GM21619 (cell line): Measurements from ENCODE around the gene NOM1.
A peak's percentile ranks its signal among the peaks of the same experiment; 100 is the strongest.

ENCODE experiments used
- ATAC-seq: cut with Tn5 transposase; IDR thresholded peaks from one replicate; pipeline ENCODE4 v1.9.1; 2021; ENCODE audit not compliant: unreplicated experiment

The NOM1 gene

DNA sequence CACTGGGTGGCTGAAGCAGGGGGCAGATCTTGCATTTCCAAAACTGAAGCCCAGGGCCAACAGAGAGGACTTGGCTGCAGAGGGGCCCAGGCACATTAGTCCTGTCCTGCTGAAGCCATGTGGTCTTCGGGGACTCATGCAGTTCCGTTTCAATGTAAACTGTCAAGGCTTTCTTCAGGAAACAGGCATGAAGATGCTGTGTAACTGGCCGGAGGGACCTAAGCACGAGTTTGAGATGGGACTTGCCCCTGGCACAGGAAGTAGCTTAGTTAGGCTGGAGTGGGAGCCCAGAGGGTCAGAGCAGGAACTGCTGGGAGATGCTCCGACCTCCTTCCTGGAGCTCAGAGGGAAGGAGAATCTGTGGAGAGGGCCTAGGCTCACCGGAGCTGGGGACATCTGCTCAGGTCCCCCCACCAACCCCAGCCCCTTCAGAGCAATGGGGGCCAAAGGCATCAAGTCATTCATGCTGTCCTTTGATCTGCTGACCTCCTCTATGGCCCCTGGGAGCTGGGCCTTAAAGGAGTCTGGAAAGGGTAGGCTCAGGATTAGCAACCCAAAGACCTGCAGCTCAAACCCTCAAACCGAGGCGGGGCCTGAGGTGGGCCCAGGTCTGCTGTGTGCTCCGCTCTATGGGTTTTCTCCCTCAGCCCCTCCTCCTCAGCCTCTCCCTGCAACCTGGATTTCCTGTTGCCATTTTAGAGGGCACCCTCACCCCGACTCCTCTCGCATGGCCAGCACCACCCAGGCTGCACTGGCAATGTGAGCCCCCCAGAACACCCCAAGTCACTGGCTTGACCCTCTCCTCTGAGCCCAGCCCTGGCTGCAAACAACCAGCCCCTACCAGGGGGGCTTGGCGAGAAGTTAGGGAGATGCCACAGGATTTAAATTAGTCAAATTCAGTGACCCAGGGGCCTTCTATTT, 65.4 kb downstream of the NOM1 start:
- ATAC-seq = no peak

DNA sequence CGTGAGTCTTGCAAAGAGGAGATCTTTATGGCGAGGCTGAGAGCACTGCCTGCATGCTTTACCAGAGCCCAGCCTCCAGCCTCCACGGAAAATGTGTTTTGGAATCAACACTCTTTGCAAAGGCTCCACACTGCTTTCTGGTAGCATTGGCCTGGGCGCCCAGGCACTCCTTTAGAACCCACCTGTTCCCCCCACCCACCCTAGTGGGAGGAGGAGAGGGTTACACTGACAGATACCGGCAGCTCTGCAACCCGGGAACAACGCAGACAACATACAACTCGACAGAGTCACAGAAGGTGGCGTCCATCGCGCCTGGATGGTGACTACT, 66.5 kb downstream of the NOM1 start:
- peak; percentile 5 for ATAC-seq

DNA sequence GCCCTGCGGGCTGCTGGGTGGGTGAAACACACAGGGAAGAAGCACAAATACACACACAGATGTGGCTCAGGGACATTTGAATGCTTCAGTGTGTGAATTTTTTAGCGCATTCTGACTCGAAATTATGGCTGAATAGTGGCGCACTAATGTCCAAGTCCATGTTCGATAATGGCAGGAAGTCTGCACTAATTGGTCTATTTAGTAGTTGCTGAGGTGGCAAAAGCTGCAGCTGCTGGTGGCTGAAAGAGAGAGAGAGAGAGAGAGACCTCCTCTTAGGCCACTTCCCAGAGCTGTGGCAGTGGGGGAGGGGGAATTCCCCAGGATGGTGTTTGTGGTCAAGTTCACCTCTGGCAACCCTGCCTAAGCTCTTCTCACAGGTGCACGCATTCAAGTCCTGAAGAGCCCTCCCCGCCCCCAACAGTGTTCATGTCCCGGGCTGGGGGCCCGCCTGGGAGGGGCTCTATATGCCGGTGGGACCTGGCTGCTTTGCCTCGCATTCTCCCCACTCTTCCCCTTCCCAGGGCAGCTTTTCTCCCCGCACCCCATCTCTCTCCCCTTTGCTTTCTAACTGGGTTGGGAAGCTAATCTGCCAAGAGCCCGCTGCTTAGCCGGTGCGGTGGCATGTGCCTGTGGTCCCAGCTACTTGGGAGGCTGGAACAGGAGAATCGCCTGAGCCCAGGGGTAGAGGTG, 67.0 kb downstream of the NOM1 start:
- peak; percentile 60 for ATAC-seq

DNA sequence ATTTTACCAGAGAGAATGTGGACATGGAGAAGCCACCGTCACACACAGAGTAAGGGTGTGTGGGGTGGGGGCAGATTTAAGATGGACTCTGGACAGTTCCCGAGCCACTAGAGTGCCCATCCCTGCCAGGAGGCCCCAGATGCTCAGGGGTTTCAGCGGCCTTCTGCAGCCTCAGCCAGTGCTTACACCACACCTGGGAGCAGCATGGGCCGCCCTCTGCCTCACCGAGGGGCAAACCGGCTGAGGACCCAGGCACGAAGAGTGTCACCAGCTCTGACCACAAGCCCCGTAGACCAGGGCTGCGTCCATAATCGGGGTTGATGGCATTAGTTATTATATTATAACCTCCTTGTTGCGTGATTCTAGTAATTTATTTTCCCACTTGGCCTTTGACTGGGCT, 67.6 kb downstream of the NOM1 start:
- no peak for ATAC-seq

DNA sequence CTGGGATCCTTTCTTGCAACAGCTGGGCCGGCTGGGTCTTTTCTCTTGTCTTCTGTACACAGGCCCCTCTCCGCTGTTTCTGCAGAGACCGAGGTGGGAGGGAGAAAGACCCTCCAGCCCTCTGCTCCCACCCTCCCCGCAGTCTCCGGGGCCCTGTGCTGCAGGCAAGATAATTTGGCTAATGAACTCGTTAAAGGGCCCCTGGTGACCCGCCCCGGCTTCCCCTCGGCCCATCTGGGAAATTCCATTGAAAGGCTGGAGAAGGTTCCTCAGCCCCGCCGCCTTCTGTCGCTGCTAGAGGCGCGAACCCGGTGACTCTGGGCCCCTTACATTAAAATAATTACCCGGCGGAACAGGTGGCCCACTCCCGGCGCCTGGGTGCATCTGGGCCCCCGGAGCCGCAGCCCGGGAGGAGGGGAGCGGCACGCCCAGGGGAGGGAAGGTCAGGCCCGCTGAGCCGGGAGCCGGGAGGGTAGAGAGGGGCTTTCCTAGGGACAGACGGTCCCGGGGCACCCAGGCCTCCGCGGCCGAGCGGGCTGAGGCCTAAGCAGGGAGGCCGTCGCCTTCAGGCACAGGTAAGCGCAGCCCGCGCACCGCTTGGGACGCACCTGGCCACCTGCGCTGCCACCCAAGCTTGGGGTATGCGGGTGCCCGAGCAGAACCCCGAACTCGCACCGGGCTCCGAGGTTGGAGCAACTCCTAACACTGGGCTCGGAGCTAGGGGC, 68.3 kb downstream of the NOM1 start:
- no peak for ATAC-seq

- ATAC-seq = no peak
These were observed 69.0 kb downstream of the NOM1 start for GRCh38 chr7:157018328-157018996.

DNA sequence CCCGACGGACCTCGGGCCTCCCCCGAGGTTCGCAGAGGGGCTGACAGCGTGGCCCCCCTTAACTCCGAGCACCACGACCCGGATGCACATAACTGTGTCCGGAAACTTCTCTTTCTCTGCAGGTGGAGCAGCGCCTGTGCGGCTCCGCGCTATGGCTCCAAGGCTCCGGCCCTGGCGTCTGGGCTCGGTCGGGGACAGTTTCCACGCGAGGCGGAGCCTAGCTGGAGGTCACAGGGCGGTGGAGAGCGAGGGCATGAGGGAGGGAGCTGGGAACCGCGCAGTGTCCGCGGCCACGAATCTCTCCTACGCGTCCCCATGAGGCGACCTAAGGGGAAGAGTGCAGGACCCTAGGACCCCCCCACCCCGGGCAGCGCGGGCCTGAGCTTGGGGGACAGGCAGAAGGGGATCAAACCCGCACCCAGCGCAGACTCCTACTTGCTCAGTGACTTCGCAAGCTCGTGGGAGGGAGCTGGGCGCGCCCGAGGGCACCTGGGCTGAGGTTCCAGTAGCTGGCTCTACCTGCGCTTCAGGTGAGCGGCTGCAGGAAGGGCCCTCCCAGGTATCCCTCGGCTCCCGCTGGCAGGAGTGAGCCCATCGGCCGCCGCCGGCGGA, 69.6 kb downstream of the NOM1 start:
- no peak for ATAC-seq

DNA sequence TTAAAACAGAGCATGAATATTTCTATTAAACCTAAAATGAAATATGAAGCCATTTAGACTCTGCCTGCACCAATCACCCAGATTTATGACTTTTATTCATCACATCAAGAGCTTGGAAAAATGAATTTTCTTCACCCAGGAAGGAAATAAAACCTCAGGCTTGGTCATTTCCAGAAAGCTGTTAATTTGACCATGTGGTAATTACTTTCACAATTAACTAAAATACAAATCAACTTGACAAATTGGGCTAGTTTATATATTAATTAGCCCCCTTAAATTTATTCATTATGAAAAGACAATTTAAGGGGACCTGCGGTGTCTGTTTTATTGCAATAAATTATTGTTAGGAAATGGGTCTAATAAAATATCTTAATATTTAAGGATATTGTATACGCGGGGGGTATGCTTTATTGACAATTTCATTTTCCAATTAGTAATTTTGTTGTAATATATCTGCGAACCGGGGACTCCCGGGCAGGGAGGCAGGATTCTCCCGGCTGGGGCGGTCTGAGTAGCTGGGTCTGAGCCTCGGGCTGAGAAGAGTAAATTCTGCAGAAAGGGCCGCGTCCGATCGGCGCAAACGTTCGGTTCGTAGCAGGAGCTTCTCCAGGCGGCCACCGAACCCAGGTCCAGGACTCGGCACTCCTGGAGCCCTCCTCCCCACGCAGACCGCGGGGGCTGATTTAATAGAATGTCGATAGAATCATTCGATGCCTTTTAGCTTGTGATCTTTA, 70.4 kb downstream of the NOM1 start:
- ATAC-seq = no peak

DNA sequence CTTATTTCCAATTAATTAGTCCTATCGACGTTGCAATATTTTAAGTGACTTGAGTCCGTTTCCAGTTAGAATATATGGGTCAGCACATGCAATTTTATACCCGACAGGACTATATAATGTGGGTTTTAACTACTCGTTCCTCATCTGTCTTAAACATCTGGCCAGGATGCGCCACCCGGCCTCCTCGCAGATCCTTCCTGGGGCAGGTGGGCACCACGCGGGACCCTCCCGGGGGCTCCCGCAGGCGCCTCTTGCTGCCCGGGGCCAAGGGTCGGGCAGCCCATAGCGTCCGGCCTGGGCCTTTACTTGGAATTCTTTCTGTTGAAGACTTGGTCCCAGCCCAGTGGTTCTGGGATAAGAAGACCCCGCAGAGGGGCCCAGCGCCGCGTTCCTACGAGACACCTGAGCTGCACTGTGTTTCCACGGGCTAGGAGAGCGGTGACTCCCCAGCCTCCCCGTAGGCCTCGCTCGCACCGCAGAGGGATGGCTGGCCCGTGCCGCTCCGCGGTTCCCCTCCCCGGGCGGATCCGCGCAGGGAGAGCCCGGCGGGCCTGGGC, 71.1 kb downstream of the NOM1 start:
- ATAC-seq = no peak

- ATAC-seq = no peak
These were observed 71.8 kb downstream of the NOM1 start for GRCh38 chr7:157021071-157021870.

- no peak for ATAC-seq
These were observed 72.6 kb downstream of the NOM1 start for GRCh38 chr7:157021871-157022680.
